GM21825 (cell line): ENCODE measurements around the gene WDR20.

ENCODE experiments used
- ATAC-seq: cut with Tn5 transposase; IDR thresholded peaks from one replicate; pipeline ENCODE4 v1.9.1; 2021; ENCODE audit warnings: mild to moderate bottlenecking, moderate library complexity; ENCODE audit not compliant: unreplicated experiment

WDR20 gene

DNA sequence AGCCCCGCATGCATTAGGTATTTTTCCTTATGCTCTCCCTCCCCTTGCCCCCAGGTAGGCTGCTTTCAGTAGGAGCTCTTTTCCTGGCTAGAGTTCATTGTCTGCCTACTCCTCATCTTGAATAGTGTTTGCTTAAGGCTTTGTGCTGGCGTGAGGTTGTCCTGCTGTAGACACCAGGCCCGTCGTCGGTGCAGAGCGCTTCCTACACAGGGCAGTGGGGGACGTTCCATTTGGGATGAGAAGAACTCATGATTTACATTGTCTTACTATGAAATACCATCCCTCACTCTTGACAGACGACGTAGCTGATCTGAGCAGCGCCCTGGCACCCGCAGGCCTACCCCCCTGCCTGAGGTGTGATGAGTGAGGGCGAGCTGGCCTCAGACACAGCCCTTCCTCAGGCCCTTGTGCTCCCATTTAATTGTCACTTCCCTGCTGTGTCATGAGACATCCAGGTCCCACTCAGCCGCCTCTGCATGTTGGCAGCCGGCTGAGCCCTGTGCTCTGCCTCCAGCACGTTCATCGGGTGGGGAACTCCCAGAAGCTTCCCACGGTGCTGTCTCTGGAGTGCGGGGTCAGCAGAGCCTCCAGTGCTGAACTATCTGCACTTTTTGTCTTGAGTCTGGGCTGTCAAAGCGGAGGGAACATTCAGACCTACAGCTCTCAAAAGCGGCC lies 76.0 kb downstream of the WDR20 start:
- ATAC-seq, result no peak

DNA sequence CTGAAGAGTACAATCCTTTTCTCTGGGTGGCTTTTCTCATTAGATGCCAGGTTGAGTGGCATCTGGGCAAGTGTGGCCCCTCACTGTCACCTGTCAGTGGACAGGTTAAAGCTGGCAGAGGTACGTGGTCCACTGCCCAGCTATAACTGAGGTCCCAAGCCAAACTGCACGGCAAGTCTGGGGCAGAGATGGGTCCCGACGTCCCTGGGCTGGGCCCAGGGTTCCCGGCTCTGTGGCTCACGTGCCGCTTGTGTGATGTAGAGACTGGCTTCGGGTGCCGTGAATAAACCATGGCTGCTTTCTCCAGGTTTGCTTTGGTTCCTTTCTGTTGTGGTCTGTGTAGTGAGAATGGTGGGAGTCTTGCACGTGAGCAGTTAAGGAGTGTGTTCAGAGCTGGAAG lies 77.7 kb downstream of the WDR20 start:
- no peak for ATAC-seq

DNA sequence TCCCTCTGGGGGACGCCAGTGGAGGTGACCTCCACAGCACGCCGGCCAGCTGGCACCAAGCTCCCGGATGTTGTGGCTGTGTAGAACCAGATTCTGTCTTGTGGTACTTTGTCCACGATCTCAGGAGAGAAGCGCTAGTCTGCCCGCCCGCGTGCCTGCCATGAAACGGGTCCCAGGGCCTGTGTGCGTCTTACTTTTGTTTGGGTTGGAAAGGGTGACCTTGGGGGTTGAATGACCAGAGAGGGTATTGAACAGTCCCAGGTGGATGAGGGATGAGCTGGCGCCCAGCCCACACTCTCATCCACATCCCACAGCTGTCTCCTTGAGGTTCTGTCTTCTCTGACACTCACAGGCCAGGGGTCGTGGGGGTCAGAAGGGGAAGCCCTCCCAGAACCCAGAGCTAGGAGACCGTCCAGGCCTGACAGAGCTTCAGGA lies 78.3 kb downstream of the WDR20 start:
- ATAC-seq, result no peak

DNA sequence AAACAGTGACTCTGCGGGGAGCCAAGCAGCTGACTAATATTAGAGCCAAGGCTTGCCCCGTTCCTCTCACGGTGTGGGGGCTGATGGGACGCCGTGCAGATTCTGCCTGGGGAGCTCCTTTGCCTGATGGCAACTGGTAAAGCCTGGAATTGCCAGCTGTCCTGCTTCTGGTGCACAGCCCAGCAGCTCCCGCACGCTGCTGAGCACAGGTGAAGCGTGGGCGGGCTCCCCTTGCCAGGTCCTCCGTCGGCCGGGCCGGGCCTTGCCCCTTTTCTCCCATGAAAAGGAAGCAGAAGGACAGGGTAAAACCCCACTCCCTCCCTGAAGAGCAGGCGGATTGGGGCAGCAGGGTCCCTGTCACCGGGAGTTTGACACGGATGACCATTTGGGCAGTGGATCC lies 79.0 kb downstream of the WDR20 start:
- no peak for ATAC-seq

DNA sequence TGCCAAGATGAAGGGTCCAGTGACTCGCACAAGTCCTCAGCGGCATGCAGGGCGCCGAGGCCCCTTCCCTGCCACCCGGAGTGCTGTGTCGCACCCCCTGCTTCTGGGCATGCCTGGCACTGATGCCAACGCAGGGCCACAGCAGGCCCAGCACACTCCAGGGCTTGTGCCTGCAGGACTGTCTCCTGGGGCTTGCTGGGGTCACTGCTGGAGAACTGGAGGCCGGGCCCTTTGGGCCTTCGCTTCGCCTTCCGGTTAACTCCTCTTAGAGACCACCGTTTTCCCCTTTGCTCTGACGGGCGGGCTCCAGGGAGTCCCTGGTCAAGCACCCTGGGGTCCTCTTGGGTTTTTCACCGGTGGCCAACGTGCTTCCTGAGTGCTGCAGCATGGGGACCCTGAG lies 79.6 kb downstream of the WDR20 start:
- no peak for ATAC-seq

DNA sequence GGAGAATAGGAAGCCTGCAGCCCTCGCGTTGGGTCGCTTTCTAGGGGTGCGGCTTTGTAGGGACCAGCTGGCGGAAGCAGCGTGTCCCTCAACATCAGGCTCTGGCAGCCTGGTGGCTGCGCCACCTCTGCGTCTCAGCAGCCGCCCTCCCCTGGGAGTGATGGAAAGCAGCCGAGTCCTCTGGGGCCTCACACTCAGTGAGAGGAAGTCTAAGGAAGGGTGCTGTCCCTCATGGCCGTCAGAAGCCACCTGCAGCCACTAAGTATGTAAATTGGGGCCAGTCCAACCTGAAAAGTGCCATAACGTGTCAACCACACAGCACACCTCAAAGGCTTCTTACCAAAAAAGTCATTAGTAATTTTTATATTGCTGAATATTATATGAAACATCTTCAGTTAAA lies 80.3 kb downstream of the WDR20 start:
- ATAC-seq, result peak; percentile 91

DNA sequence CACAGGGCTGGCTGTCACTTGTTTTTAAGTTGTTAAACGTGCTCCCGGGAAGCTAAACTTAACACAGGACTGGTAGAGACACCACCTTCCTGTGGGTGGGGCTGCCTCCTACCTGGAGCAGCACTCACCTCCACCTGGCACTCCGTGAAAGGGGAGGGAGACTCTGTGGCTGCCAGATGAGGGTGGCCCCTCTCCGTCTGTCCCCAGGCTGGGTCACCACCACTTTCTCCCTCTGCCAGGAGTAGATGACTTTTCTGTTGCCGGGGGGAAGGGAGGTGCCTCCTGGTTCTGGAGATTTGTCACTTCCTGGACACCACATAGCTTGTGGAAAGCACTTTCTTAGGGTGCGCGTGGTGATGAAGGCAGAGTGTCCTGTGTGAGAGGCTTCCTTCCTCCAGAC lies 81.3 kb downstream of the WDR20 start:
- ATAC-seq, result no peak

DNA sequence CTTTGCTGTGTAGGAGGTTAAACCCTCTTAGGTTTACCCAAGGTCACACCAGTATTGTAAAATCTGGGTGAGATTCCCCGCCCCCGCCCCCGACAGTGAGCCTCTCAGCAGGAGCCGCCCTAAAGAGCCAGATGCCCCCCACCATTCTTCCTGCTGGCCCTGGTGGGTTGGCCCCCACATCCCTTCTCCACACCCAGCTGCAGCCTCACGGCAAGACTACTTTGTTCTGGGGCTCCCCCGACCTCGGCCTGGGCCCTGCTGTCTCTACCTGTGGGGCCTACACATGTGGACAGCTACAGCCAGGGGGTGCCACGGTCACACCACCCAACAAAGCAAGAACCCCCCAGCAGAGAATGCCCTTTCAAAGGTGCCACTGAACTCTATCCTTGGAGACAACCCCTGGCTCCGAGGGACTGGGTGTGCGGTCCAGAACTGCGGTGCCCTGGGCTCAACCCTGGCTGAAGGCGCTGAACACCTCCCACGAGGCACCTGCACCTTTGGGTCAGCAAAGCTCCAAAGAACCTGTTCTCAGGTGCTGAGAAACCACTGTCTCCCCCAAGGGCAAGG lies 82.4 kb downstream of the WDR20 start:
- ATAC-seq, result no peak

DNA sequence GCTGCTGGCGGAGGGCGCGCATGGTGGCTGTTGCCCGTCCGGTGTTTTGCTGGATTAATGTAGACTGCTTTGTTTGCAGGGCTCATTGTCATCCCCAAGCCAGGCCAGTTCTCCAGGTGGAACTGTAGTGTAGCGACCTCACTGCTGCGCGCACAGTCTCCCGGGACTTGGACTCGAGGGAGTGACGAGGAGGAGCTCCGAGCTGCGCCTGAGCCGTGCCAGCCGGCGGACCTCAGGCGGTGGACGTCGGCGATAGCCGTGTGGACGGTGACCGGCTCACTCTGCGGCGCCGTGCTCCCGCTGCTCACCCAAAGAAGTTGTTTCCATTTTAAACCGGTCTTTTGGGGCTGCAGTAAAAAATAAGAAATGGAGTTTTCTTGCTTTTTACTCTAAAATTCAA lies 83.1 kb downstream of the WDR20 start:
- ATAC-seq, result no peak

DNA sequence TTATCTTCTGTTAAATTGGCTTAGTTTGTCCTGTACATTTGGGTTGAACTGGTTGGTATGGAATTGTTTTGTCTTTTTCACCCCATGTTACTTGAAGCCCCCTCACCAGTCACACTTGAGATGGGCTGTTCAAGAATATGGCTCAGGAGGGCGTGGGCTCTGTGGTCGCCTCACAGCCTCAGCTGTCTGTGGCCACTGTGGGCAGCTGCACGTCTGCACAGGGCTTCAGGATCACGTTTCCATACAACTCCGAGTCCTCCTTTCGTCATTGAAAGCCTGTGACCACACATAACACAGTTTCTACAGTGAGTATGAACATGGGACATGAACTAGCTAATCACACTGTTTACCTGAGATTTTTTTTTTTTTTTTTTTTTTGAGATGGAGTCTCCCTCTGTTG lies 84.0 kb downstream of the WDR20 start:
- no peak for ATAC-seq

DNA sequence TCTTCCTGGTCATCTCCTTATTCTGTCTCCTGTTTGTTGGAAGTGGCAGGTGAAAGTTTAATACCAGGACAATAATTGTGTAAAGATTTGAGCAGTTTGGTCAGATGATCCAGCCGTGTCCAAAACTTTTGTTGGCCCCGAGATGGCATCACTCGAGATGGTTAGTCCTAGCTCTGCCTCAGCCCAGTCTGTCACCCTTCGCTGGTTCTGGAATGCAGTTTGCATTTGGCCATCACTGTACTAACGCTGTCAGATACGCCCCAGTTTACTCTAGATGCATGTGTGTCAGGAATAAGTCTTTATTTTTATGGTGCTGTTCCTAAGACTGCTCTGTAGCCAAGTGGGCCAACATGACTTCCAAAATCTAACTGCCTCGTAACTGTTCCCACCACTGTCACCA lies 85.7 kb downstream of the WDR20 start:
- no peak for ATAC-seq

DNA sequence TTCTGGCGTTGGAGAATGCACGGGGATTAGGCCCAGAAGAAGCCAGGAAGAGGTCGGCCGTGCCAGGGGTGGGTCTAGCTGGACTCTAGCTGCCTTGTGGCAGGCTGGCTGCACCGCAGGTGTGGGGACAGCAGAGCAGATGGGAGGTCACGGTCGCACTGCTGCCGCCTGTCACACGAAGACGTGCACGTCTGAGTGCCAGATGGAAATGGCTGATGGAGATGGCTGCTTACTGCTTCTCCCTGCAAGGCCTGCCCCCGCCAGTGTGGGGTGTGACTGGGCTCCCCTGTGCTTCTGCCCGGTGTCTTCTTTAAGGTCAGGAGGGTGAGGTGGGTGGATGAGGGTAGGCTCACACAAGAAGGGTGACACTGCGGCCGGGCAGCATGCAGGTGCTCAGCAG lies 86.2 kb downstream of the WDR20 start:
- ATAC-seq, result no peak

DNA sequence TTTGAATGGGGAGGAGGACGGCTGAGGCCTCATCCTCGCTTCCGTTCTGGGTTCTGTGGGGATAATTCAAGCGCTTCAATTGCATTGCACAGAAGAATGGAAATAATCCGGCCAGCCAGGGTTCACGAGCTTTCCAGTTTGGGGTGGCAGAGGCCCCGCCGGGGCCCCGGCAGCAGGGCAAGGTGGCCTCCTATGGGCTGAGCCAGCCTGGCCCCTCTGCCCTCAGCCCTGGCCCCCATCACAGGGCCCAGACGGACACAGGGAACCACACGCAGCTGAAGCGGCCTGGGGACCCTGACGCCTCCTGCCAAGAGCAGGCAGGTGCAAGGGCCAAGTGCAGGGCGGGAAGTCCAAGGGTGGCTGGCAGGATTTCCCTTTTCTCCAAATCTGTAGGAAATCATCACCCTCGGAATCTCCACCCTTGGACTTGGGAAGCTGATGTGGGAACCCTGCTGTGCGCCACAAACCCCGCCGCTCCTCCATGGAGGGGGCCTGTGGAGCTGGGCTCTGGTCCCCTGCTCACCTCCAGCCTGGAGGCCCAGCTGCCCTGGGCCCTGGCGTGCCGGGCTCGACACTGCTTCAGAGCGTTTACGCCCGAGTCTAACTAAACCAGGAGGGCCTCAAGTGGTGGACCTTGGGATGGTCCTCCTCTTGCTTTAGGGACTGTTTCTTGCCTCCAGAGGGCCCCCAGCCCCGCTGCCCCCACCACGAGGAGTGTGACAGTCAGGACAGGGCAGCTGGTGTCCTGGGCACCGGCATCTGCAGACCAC lies 86.8 kb downstream of the WDR20 start:
- ATAC-seq, result no peak

DNA sequence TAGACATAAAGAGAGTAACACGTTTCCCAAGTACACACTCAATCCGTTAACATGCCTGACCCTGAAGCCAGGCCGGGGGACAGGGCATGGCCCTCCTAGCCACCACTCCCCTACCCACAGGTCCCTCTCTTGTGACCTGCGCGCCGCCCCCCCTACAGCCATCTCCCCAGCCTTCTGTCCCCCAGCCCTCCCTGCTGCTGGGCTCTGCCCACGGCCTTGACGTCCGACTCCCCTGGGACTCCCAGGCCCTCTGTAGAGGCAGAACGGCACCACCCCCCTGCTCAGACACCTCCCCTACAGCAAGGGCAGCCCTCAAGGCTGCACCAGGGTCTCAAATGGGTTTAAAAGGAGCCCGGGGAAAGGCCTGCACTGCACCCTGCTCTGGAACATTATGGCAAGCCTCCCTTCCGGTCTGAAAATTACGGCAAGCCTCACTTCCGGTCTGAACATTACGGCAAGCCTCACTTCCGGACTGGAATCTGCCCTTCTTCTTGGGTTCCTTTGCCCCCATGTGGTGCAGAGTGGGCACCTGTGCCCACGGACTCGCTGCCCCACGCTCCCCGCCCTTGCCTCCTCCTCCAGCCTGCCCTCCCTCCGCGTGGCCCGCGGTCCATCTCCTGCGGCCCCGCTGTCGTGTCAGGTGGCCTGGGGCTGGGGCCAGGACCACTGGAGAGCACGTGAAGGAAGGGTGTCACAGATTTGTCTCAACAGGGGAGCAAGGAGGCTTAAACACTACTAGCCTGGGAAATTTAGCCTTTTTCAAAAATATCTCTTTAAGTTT lies 87.7 kb downstream of the WDR20 start:
- ATAC-seq, result no peak

DNA sequence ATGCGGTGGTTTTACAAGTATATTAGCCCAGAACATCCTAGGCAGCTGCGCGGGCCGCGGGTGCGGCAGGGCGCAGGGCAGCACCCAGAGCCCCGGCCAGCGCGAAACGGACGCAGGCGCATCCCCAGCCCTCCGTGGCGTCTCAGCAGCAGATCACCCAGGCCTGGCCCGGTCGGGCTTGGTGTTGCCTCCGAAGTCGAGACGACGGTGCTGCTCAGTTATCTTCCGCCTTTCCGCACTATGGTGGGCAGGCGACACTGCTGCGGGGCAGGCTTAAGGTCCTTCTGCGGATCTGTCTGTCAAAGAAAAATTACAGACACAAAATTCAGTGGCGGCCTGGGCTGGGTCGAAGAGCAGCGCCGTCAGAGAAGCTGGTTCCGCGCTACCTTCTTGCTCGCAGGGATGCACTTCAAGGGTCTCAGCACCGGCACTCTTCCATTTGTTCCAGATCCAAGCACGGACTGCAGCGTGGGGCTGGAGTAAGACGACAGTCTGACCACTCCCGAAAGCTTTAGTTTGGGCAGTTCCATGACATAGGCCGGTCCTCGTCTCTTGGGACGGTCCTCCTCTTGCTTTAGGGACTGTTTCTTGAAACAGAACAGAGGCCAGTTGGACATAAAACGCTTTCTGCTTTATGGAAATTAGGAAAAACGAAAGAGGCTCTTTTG lies 89.5 kb downstream of the WDR20 start:
- ATAC-seq, result no peak

DNA sequence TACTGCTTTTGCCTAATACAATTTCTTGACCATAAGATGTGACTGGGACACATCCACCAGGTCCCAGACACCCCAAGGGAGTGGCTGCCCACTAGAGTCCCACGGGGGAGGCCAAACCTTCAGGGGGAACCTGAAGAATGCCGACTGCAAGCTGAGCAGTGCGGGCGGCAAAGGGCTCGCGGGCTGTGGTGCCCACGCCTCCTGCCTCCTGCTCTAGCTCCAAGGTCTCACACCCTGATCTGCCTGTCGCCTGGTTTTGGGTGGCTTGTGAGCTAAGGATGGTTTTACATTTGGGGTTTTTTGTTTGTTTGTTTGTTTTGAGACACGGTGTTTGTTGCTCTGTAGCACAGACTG lies 90.0 kb downstream of the WDR20 start:
- no peak for ATAC-seq

DNA sequence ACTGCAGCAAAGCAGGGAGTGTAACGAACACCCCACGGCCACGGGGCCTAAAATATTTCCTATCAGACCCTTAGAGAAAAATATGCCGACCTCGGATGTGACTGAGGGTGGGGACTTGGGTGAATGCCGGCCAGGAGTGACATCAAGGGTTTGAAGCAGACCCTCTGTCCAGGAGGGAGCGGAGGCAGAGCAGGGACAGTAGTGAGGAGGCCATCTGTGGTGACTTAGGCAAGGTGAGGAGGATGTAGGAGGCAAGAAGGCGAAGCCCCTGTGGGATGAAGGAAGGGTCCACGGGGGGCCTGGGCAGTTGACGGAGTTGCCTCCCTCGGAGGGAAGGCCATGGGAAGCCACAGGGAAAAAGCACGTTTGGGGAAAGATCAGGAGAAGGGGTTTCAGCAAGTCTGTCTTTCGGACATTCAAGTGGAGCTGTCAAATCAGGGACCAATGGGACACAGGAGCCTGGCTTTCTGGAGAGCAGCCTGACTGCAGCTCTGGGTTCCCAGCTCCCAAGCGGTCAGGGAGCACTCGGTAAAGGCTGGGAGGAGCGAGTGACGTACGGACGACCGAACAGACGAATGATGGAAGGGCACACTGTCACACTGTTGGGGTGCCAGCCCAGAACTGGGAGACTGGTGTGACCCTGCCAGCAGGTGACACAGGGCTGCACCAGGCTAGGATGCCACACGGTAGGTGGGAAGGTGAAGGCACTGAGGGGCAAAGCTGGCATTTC lies 90.9 kb downstream of the WDR20 start:
- no peak for ATAC-seq

DNA sequence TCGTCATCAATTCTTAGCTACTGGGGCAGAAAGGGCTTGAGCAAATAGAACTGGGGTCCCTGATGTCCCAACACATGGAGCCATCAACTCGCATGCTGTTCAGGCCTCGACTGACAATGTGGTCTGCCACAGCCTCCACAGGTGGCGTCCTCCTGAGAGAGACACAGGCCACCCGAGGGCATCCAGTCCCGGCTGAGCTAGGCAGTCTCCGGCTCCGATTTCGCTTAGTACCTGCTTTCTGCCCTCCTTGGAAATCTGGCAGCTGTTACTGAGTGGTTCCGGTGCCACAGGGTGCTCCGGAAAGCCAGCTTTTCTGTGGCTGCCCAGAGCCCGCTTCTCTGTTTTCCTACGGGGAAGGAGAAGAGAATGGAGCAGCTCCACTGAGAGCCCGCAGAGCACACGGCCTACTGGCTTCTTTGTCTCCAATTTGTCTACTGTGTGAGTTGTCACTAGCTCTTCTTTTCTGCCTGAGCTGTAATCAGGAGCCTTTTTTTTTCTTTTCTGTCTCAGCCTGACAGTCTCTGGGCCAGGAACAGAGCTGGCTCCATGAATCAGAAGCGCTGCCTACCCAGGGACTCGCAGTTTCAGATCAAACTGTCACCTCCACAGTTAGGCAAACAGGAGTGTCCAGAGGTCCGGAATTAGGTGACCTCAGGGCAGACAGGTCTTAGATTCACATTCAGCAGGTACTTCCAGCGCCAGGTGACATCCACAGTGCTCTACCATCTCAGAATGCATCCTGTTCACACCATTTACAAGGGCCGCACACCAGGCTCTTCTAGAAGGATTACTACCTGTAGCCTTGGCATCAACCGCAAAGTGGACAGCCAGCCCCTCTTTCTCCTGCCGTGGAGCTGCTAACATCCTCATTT lies 92.0 kb downstream of the WDR20 start:
- no peak for ATAC-seq

DNA sequence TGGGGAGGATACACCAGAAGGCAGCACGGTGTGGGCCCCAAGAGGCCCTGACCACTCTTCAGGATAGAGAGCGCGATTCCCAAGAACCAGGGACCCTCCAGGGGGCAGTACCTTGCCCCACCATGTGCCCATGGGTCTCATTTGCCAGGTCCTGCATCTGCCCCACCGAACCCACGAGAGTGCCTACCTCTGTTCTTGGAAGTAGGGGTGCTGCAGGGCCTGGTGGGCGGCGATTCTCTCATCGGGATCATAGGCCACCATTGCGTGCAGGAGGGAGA lies 92.6 kb downstream of the WDR20 start:
- no peak for ATAC-seq

DNA sequence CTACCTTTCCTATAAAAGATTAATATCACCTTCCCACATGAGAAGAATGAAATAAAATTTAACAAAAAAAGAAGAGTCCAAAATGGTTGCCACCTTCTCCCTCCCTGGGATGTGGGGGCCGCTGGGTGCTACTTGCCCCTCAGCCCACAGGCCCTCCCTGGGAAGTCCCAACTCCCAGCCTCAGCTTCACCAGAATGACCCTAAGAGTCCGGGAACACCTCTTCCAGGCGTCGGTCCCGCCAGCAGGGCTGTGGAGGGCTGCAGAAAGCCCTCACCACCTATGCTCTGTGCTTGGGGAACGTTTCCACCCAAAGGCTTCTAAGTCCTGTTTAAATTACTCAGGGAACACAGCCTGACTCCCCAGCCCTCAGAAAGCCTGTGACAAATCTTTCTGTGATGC lies 93.4 kb downstream of the WDR20 start:
- no peak for ATAC-seq
